ENCODE results near the gene DIP2A. TPM values are rescaled to one million over a fixed set of nuclear protein-coding genes. Genes with fewer than 3 reads are reported as not detected.

DIP2A gene
- total and polyA plus RNA-seq, 2 experiments from 2014 or later, result 18.5 to 36.3 TPM

- Histone ChIP-seq H3K4me1 (ENCODE audit: insufficient read depth) (no peaks in the 10 kb centered on the region), H3F3A (replicated peaks; ENCODE audit: low read depth) (no peaks in the 10 kb centered on the region), H2AFZ (no peak overlapping the region), H3K27me3 (ENCODE audit: insufficient read depth) (no peaks in the 10 kb centered on the region), H3K4me3 (no peak overlapping the region), H3K79me2 (replicated peaks; ENCODE audit: insufficient read depth) (no peaks in the 10 kb centered on the region), H4K20me1 (replicated peaks; ENCODE audit: insufficient read depth) (no peaks in the 10 kb centered on the region; the same call in 1 of the 2 replicates), H3K9me2 (ENCODE audit: insufficient read depth) (no peaks in the 10 kb centered on the region), H3K27ac (ENCODE audit: low read depth) (no peak overlapping the region), H3K4me2 (no peak overlapping the region), H3K36me3 (ENCODE audit: insufficient read depth) (no peaks in the 10 kb centered on the region)
- no peaks in the 10 kb centered on the region; the same call in 2 of the 3 replicates for H3K4me1 Mint-ChIP-seq
- peaks cover 7% of the 10 kb centered on the region for H3K27me3 Mint-ChIP-seq (ENCODE audit: insufficient read depth, low read depth, poor library complexity)
- no peak overlapping the region for H3K4me3 Mint-ChIP-seq
- no peaks in the 10 kb centered on the region for H3K9me3 Mint-ChIP-seq
- H3K27ac Mint-ChIP-seq, result no peak overlapping the region; the same call in 1 of the 2 replicates
- ATAC-seq, result no peak
- no peak for TF ChIP-seq POLR2AphosphoS5 (IDR thresholded peaks at IDR 0.05; ENCODE audit: low read depth)
- TF ChIP-seq, protein P1, sequence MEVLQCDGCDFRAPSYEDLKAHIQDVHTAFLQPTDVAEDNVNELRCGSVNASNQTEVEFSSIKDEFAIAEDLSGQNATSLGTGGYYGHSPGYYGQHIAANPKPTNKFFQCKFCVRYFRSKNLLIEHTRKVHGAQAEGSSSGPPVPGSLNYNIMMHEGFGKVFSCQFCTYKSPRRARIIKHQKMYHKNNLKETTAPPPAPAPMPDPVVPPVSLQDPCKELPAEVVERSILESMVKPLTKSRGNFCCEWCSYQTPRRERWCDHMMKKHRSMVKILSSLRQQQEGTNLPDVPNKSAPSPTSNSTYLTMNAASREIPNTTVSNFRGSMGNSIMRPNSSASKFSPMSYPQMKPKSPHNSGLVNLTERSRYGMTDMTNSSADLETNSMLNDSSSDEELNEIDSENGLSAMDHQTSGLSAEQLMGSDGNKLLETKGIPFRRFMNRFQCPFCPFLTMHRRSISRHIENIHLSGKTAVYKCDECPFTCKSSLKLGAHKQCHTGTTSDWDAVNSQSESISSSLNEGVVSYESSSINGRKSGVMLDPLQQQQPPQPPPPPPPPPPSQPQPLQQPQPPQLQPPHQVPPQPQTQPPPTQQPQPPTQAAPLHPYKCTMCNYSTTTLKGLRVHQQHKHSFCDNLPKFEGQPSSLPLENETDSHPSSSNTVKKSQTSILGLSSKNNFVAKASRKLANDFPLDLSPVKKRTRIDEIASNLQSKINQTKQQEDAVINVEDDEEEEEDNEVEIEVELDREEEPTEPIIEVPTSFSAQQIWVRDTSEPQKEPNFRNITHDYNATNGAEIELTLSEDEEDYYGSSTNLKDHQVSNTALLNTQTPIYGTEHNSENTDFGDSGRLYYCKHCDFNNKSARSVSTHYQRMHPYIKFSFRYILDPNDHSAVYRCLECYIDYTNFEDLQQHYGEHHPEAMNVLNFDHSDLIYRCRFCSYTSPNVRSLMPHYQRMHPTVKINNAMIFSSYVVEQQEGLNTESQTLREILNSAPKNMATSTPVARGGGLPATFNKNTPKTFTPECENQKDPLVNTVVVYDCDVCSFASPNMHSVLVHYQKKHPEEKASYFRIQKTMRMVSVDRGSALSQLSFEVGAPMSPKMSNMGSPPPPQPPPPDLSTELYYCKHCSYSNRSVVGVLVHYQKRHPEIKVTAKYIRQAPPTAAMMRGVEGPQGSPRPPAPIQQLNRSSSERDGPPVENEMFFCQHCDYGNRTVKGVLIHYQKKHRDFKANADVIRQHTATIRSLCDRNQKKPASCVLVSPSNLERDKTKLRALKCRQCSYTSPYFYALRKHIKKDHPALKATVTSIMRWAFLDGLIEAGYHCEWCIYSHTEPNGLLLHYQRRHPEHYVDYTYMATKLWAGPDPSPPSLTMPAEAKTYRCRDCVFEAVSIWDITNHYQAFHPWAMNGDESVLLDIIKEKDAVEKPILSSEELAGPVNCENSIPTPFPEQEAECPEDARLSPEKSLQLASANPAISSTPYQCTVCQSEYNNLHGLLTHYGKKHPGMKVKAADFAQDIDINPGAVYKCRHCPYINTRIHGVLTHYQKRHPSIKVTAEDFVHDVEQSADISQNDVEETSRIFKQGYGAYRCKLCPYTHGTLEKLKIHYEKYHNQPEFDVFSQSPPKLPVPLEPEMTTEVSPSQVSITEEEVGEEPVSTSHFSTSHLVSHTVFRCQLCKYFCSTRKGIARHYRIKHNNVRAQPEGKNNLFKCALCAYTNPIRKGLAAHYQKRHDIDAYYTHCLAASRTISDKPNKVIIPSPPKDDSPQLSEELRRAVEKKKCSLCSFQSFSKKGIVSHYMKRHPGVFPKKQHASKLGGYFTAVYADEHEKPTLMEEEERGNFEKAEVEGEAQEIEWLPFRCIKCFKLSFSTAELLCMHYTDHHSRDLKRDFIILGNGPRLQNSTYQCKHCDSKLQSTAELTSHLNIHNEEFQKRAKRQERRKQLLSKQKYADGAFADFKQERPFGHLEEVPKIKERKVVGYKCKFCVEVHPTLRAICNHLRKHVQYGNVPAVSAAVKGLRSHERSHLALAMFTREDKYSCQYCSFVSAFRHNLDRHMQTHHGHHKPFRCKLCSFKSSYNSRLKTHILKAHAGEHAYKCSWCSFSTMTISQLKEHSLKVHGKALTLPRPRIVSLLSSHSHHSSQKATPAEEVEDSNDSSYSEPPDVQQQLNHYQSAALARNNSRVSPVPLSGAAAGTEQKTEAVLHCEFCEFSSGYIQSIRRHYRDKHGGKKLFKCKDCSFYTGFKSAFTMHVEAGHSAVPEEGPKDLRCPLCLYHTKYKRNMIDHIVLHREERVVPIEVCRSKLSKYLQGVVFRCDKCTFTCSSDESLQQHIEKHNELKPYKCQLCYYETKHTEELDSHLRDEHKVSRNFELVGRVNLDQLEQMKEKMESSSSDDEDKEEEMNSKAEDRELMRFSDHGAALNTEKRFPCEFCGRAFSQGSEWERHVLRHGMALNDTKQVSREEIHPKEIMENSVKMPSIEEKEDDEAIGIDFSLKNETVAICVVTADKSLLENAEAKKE (CRISPR knock-in tag; IDR thresholded peaks at IDR 0.05), result no peak
- no peak for TF ChIP-seq REST (IDR thresholded peaks at IDR 0.05; ENCODE audit: unreplicated experiment)
- no peak for TF ChIP-seq CTCF (conservative IDR thresholded peaks at IDR 0.05; ENCODE audit: low read depth in 2 of 2)
- no peak for TF ChIP-seq NANOG (IDR thresholded peaks at IDR 0.05; ENCODE audit: borderline replicate concordance)
- TF ChIP-seq ZNF331 (CRISPR knock-in tag; IDR thresholded peaks at IDR 0.05; ENCODE audit: low read depth), result no peak
- TF ChIP-seq, protein P2, sequence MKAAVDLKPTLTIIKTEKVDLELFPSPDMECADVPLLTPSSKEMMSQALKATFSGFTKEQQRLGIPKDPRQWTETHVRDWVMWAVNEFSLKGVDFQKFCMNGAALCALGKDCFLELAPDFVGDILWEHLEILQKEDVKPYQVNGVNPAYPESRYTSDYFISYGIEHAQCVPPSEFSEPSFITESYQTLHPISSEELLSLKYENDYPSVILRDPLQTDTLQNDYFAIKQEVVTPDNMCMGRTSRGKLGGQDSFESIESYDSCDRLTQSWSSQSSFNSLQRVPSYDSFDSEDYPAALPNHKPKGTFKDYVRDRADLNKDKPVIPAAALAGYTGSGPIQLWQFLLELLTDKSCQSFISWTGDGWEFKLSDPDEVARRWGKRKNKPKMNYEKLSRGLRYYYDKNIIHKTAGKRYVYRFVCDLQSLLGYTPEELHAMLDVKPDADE (IDR thresholded peaks at IDR 0.05), result no peak
- no peak for TF ChIP-seq EZH2phosphoT487 (IDR thresholded peaks at IDR 0.05; ENCODE audit: unreplicated experiment)
- TF ChIP-seq JUNB (IDR thresholded peaks at IDR 0.05; ENCODE audit: unreplicated experiment), result no peak
- TF ChIP-seq STAT1 (IDR thresholded peaks at IDR 0.05; ENCODE audit: unreplicated experiment), result no peak
- no peak for TF ChIP-seq ZNF114 (CRISPR knock-in tag; IDR thresholded peaks at IDR 0.05)
- no peak for TF ChIP-seq CREB1 (CRISPR knock-in tag; IDR thresholded peaks at IDR 0.05; ENCODE audit: low read depth)
- no peak for TF ChIP-seq EZH2 (IDR thresholded peaks at IDR 0.05; ENCODE audit: low read depth, unreplicated experiment)
- H3K36me3 Mint-ChIP-seq (ENCODE audit: low read depth), result peaks cover 20% of the 10 kb centered on the region
- DNase-seq (ENCODE audit: low spot score), result no peak
Observed at GRCh38 chr21:46562472-46562871, 103.8 kb downstream of the DIP2A start.

All from GM23338 (cell line).